ENCODE measurements around the gene DDX55. TPM values are rescaled to one million over a fixed set of nuclear protein-coding genes. Genes with fewer than 3 reads are reported as not detected.
A peak's percentile ranks its signal among the peaks of the same experiment; 100 is the strongest.
"Not testable (repeated sequence)": the region's sequence is repeated elsewhere in the genome, so short reads cannot be mapped to it uniquely, and the experiment has no call there.

DDX55 gene
- total RNA-seq, 2 donors from 2014 or later, result 16.1 to 30.3 TPM

DNA sequence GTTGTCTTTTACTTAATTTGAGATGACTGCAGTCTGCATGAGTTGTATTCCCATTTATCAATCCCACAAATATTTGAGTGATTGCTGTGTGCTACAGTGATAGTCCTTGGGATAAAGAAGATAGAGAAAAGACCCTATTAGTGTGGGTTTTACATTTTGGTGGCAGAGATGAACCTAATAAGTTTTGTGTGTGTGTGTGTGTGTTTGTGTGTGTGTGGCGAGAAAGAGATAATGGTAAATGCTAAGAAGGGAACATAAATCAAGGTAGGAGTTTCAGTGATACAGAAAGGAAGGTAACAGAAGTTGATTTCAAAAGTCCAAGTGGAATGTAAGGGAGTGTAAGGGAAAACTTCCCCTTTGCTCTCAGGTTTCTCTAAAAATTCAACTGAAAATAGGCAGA lies 2.6 kb upstream of the DDX55 start:
- no peak for TF ChIP-seq POLR2A (IDR thresholded peaks at IDR 0.05)
- TF ChIP-seq, protein P1, sequence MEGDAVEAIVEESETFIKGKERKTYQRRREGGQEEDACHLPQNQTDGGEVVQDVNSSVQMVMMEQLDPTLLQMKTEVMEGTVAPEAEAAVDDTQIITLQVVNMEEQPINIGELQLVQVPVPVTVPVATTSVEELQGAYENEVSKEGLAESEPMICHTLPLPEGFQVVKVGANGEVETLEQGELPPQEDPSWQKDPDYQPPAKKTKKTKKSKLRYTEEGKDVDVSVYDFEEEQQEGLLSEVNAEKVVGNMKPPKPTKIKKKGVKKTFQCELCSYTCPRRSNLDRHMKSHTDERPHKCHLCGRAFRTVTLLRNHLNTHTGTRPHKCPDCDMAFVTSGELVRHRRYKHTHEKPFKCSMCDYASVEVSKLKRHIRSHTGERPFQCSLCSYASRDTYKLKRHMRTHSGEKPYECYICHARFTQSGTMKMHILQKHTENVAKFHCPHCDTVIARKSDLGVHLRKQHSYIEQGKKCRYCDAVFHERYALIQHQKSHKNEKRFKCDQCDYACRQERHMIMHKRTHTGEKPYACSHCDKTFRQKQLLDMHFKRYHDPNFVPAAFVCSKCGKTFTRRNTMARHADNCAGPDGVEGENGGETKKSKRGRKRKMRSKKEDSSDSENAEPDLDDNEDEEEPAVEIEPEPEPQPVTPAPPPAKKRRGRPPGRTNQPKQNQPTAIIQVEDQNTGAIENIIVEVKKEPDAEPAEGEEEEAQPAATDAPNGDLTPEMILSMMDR (IDR thresholded peaks at IDR 0.05), result no peak
- H3K9me3 ChIP-seq, result no peaks in the 10 kb centered on the region
- ATAC-seq (no peak), DNase-seq (no peak)
- WGBS, 2 donors, result 82 to 100% methylated on average over 1 of the region's 1 CpG
- H3K27ac ChIP-seq, result no peak overlapping the region
- no peak overlapping the region for H3K4me3 ChIP-seq
- peaks cover 0 to 17% of the 10 kb centered on the region in 2 donors for H3K36me3 ChIP-seq (replicated peaks in 1 of 2; ENCODE audit: insufficient read depth in 1 of 2, low read depth in 2 of 2)
- H3K27me3 ChIP-seq, result no peaks in the 10 kb centered on the region
- intact Hi-C loops (cut with DNase I), result no loop called here
- peaks cover 41% of the 10 kb centered on the region for H3K4me1 ChIP-seq

GRCh38 chr12:123599721-123600120 lies 2.2 kb upstream of the DDX55 start:
- 86 to 90% methylated on average over 7 of the region's 7 CpGs for WGBS, 2 donors
- H3K9me3 ChIP-seq, result no peaks in the 10 kb centered on the region
- peaks cover 39% of the 10 kb centered on the region for H3K4me1 ChIP-seq
- no peaks in the 10 kb centered on the region for H3K27me3 ChIP-seq
- H3K27ac ChIP-seq, result no peak overlapping the region
- intact Hi-C loops (cut with DNase I), result no loop called here
- peaks cover 0 to 14% of the 10 kb centered on the region in 2 donors for H3K36me3 ChIP-seq (replicated peaks in 1 of 2; ENCODE audit: insufficient read depth in 1 of 2, low read depth in 2 of 2)
- TF ChIP-seq POLR2A (IDR thresholded peaks at IDR 0.05), result no peak
- H3K4me3 ChIP-seq, result no peak overlapping the region
- DNase-seq (no peak), ATAC-seq (no peak)

GRCh38 chr12:123602651-123603195 lies 824 bp downstream of the DDX55 start:
- intact Hi-C loops (cut with DNase I), result no loop called here
- H3K27me3 ChIP-seq, result no peaks in the 10 kb centered on the region
- 5 to 11% methylated on average over 7 of the region's 7 CpGs for whole genome bisulfite sequencing, 2 donors
- TF ChIP-seq POLR2A (IDR thresholded peaks at IDR 0.05), result no peak
- TF ChIP-seq, protein P1 (IDR thresholded peaks at IDR 0.05), result no peak
- peaks cover 0 to 13% of the 10 kb centered on the region in 2 donors for H3K36me3 ChIP-seq (replicated peaks in 1 of 2; ENCODE audit: insufficient read depth in 1 of 2, low read depth in 2 of 2)
- no peak for DNase-seq
- H3K9me3 ChIP-seq, result no peaks in the 10 kb centered on the region
- H3K4me1 ChIP-seq, result peaks cover 23% of the 10 kb centered on the region
- ATAC-seq, result no peak
- peak overlapping the region in 2 of 4 donors; percentile 85 to 89 for H3K27ac ChIP-seq
- H3K4me3 ChIP-seq, result peak overlapping the region; percentile 64 to 96

DNA sequence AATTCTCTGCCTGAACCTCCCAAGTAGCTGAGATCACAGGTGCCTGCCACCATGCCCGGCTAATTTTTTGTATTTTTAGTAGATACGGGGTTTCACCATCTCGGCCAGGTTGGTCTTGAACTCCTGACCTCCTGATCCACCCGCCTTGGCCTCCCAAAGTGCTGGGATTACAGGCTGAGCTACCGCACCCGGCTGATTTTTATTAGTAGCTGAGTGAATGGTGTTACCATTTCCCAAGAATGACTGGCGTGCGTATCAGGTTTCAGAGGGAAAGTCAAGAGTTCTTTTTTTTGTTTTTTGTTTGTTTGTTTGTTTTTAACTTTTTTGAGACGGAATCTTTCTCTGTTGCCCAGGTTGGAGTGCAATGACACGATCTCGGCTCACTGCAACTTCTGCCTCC lies 1.6 kb downstream of the DDX55 start:
- Histone ChIP-seq H3K4me1 (peaks cover 23% of the 10 kb centered on the region), H3K36me3 (replicated peaks in 1 of 2; ENCODE audit: insufficient read depth in 1 of 2, low read depth in 2 of 2) (peaks cover 0 to 14% of the 10 kb centered on the region in 2 donors)
- ATAC-seq; H3K27me3 ChIP-seq; H3K27ac ChIP-seq; H3K4me3 ChIP-seq; H3K9me3 ChIP-seq; DNase-seq; intact Hi-C loops (cut with DNase I): not testable (repeated sequence)
- WGBS, 2 donors, result 73 to 82% methylated on average over 11 of the region's 11 CpGs

- intact Hi-C loops (cut with DNase I), result no loop called here
- H3K9me3 ChIP-seq, result no peaks in the 10 kb centered on the region
- WGBS, 2 donors, result 72 to 77% methylated on average over 4 of the region's 4 CpGs
- no peak overlapping the region for H3K27ac ChIP-seq
- H3K4me1 ChIP-seq, result peaks cover 12% of the 10 kb centered on the region
- peaks cover 0 to 42% of the 10 kb centered on the region in 2 donors for H3K36me3 ChIP-seq (replicated peaks in 1 of 2; ENCODE audit: insufficient read depth in 1 of 2, low read depth in 2 of 2)
- no peak overlapping the region for H3K4me3 ChIP-seq
- ATAC-seq (no peak), DNase-seq (no peak)
- H3K27me3 ChIP-seq, result no peaks in the 10 kb centered on the region
- TF ChIP-seq, protein P1 (IDR thresholded peaks at IDR 0.05), result no peak
- no peak for TF ChIP-seq POLR2A (IDR thresholded peaks at IDR 0.05)
Observed at GRCh38 chr12:123607756-123608155, 5.9 kb downstream of the DDX55 start.

DNA sequence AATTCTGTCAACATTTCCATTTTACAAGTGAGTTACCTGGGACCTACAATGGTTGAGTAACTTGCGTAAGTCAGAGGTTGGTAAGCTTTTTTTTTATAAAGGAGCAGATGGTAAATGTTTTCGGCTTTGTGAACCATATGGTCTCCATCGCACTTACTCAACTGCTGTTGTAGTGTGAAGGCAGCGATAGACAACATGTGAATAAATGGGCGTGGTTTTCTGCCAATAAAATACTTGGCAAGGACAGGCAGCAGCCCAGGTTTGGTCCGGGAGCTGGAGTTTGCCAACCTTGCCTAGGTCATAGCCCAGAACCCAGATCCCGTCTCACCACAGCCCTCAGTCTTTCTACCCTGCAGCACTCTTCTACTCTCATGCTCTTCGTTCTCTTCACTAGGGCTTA lies 6.3 kb downstream of the DDX55 start:
- TF ChIP-seq POLR2A (IDR thresholded peaks at IDR 0.05), result no peak
- TF ChIP-seq, protein P1 (IDR thresholded peaks at IDR 0.05), result no peak
- Histone ChIP-seq H3K4me3 (no peak overlapping the region), H3K27me3 (no peaks in the 10 kb centered on the region), H3K4me1 (peaks cover 7% of the 10 kb centered on the region), H3K27ac (no peak overlapping the region), H3K36me3 (replicated peaks in 1 of 2; ENCODE audit: insufficient read depth in 1 of 2, low read depth in 2 of 2) (peaks cover 0 to 43% of the 10 kb centered on the region in 2 donors), H3K9me3 (no peaks in the 10 kb centered on the region)
- intact Hi-C loops (cut with DNase I), result no loop called here
- 85 to 88% methylated on average over 8 of the region's 8 CpGs for WGBS, 2 donors
- ATAC-seq, result no peak
- DNase-seq, result no peak

Measured in body of pancreas (tissue), 4 donors.